22Rv1 (cell line): ENCODE measurements around the gene JPT2.

ENCODE experiments used
- ZFX ChIP-seq: fragments of 450-650 bp; IDR thresholded peaks from 2 replicates; pipeline ENCODE4 v1.6.1; 2017; ENCODE audit warnings: antibody characterized with exemption, borderline replicate concordance
- TF ChIP-seq, protein P1 (sequence below): fragments of 450-650 bp; IDR thresholded peaks from 2 replicates; pipeline ENCODE4 v1.5.1; 2017; ENCODE audit warnings: mild to moderate bottlenecking

DNA sequence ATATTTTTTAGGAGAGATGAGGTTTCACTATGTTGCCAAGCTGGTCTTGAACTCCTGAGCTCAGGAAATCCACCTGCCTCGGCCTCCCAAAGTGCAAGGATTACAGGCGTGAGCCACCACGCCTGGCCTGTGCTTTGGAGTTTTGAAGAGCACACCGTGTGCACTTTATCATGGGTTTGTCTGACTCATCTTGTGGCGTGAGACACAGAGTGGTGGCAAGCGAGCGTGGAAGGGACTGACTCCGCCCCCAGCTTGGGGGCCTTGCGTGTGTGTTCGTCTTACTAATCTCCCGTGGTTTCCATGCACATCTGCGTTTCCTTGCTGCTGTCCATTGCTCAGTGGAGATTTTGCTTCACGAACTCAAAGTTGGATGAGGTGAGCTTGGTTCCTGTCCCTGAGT, 43.0 kb upstream of the JPT2 start:
- TF ChIP-seq, protein P1, sequence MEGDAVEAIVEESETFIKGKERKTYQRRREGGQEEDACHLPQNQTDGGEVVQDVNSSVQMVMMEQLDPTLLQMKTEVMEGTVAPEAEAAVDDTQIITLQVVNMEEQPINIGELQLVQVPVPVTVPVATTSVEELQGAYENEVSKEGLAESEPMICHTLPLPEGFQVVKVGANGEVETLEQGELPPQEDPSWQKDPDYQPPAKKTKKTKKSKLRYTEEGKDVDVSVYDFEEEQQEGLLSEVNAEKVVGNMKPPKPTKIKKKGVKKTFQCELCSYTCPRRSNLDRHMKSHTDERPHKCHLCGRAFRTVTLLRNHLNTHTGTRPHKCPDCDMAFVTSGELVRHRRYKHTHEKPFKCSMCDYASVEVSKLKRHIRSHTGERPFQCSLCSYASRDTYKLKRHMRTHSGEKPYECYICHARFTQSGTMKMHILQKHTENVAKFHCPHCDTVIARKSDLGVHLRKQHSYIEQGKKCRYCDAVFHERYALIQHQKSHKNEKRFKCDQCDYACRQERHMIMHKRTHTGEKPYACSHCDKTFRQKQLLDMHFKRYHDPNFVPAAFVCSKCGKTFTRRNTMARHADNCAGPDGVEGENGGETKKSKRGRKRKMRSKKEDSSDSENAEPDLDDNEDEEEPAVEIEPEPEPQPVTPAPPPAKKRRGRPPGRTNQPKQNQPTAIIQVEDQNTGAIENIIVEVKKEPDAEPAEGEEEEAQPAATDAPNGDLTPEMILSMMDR, result no peak
- TF ChIP-seq ZFX, result no peak
